ENCODE results near the gene PPARG. TPM values are rescaled to one million over a fixed set of nuclear protein-coding genes. Genes with fewer than 3 reads are reported as not detected.
A peak's percentile ranks its signal among the peaks of the same experiment; 100 is the strongest.
"Not testable (repeated sequence)": the region's sequence is repeated elsewhere in the genome, so short reads cannot be mapped to it uniquely, and the experiment has no call there.

PPARG gene
- total and polyA plus RNA-seq, 8 donors = 0.88 to 6.2 (median 2.2) TPM

DNA sequence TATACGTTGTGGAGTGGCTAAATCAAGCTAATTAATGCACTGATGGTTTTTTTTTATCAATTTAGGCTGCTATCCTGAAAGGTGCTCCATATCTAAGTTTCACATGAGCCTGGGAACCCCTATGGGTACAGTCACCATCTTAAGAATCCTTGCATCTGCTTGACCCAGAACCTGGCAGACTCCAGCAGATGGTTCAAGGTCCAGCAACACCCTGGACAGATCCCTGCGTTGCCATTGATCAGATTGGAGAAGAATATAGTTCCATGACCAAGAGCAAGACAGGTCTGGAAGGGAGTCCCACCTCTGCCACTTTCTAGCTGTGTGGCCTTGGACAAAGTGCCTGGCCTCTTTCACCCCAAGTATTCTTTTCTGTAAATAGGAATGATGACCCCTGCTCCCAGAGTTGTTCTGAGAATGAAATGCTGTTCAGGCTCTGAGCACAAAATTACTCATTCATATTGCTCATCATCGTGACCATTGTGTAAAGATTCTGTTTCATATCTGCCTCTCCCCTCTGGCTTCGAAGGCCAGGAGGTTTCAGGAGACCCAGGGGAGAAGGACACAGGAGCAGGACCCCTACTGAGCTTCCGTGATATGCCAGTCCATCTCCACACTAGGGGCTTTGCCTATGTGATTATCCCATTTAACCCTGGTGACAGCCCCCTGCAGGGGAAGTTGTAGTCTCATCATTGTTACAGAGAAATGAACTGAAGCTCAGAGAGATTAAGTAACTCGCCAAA lies 165.4 kb downstream of the PPARG start:
- Histone ChIP-seq H3K27ac (no peak overlapping the region), H3K4me3 (no peak overlapping the region), H3K9me3 (no peaks in the 10 kb centered on the region), H3K36me3 (no peaks in the 10 kb centered on the region), H3K27me3 (no peaks in the 10 kb centered on the region), H3K4me1 (no peaks in the 10 kb centered on the region)
- peak in 1 of 6 donors; percentile 6 for DNase-seq
- no peak for ATAC-seq
- no peak for FAIRE-seq
- TF ChIP-seq, protein P1, sequence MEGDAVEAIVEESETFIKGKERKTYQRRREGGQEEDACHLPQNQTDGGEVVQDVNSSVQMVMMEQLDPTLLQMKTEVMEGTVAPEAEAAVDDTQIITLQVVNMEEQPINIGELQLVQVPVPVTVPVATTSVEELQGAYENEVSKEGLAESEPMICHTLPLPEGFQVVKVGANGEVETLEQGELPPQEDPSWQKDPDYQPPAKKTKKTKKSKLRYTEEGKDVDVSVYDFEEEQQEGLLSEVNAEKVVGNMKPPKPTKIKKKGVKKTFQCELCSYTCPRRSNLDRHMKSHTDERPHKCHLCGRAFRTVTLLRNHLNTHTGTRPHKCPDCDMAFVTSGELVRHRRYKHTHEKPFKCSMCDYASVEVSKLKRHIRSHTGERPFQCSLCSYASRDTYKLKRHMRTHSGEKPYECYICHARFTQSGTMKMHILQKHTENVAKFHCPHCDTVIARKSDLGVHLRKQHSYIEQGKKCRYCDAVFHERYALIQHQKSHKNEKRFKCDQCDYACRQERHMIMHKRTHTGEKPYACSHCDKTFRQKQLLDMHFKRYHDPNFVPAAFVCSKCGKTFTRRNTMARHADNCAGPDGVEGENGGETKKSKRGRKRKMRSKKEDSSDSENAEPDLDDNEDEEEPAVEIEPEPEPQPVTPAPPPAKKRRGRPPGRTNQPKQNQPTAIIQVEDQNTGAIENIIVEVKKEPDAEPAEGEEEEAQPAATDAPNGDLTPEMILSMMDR (IDR thresholded peaks at IDR 0.05) = no peak
- 57 to 64% methylated on average over 6 of the region's 6 CpGs for WGBS, 2 donors
- intact Hi-C loops (cut with DNase I) = no loop called here

DNA sequence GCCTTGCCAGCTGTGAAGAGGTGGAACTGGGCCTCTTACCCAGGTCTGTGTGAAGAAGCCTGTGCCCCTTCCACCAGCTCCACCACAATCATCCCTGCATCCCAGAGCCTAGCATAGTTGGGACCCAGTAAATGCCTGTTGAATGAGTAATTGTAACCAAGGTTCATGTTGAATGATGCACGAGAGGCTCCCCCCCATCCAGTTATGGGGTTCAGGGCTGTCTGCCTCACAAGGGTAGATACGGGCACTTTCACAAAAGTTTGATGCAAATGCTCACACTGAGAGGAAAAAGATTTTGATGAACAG lies 165.9 kb downstream of the PPARG start:
- FAIRE-seq = no peak
- TF ChIP-seq, protein P1 (IDR thresholded peaks at IDR 0.05) = no peak
- H3K27ac ChIP-seq = no peak overlapping the region
- H3K27me3 ChIP-seq = no peaks in the 10 kb centered on the region
- H3K4me3 ChIP-seq = no peak overlapping the region
- H3K9me3 ChIP-seq = no peaks in the 10 kb centered on the region
- no peaks in the 10 kb centered on the region for H3K36me3 ChIP-seq
- ATAC-seq = no peak
- DNase-seq = no peak
- intact Hi-C loops (cut with DNase I) = no loop called here
- H3K4me1 ChIP-seq = no peaks in the 10 kb centered on the region
- 68 to 85% methylated on average over 2 of the region's 2 CpGs for WGBS, 2 donors

DNA sequence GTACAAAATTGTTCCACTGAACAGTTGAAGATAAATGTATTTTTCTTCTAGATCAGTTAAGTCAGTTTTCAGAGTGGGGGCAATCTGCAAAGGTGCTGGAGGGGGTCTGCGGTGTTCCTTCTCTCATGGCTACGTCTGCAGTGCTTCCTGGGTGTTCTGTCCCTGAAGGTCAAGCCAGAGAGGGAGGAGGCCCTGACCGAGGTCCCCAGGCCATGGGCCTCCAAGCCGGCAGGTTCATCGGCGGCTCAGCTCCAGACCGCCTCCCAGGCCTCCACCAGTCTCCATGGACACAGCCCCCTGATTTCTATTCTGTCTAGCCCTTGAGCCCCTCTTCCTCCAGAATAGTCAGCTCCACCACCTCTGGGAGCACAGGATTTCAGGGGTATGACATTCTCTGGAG lies 166.9 kb downstream of the PPARG start:
- WGBS, 2 donors = 81 to 86% methylated on average over 7 of the region's 7 CpGs
- no peak for FAIRE-seq
- H3K36me3 ChIP-seq = no peaks in the 10 kb centered on the region

DNA sequence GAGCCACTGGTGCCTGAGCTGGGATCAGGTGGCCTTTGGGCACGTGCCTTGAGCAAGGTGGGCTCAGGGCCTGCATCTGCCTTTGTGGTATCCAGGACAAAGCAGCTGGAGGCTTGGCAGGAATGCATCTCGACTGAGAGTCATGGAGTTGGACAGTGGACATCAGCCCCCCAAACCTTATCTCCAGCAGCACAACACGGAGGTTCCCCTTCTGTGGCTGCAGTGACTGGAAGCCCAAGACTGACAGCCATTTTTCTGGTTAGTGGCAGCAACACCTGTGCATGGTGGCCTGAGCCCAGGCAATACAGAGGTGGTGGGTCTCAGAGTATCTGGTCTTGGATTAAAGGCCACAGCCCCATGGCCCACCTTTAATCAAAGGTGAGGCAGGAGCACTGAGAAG lies 167.6 kb downstream of the PPARG start:
- TF ChIP-seq, protein P1 (IDR thresholded peaks at IDR 0.05) = no peak
- ATAC-seq (no peak), DNase-seq (no peak), FAIRE-seq (no peak)
- H3K9me3 ChIP-seq = no peaks in the 10 kb centered on the region
- 75 to 89% methylated on average over 3 of the region's 3 CpGs for whole genome bisulfite sequencing, 2 donors
- H3K27me3 ChIP-seq = no peaks in the 10 kb centered on the region
- intact Hi-C loops (cut with DNase I) = no loop called here
- H3K4me1 ChIP-seq = no peaks in the 10 kb centered on the region
- H3K36me3 ChIP-seq = no peaks in the 10 kb centered on the region
- H3K27ac ChIP-seq = no peak overlapping the region
- no peak overlapping the region for H3K4me3 ChIP-seq

More for the DNA sequence above, 166.9 kb downstream of the PPARG start:
- Histone ChIP-seq H3K27ac (no peak overlapping the region), H3K27me3 (no peaks in the 10 kb centered on the region), H3K4me1 (no peaks in the 10 kb centered on the region), H3K9me3 (no peaks in the 10 kb centered on the region), H3K4me3 (no peak overlapping the region)
- intact Hi-C loops (cut with DNase I) = no loop called here
- DNase-seq = peak in 1 of 6 donors; percentile 26
- TF ChIP-seq, protein P1 (IDR thresholded peaks at IDR 0.05) = no peak
- ATAC-seq = no peak

DNA sequence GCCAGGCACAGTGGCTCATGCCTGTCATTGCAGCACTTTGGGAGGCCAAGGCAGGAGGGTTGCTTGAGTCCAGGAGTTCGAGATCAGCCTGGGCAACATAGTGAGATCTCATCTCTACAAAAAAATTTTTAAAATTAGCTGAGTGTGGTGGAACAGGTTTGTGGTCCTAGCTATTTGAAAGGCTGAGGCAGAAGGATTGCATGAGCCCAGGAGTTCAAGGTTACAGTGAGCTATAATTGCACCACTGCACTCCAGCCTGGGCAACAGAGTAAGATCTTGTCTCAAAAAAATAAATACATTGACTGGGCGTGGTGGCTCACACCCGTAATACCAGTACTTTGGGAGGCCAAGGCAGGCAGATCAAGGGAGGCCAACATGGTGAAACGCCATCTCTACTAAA lies 168.5 kb downstream of the PPARG start:
- H3K4me3 ChIP-seq; H3K27ac ChIP-seq; H3K27me3 ChIP-seq; DNase-seq; ATAC-seq; H3K4me1 ChIP-seq; H3K9me3 ChIP-seq; intact Hi-C loops (cut with DNase I); FAIRE-seq; H3K36me3 ChIP-seq: not testable (repeated sequence)
- WGBS, 2 donors = 84 to 92% methylated on average over 4 of the region's 4 CpGs

Measured in pancreas (tissue), 10 donors.